Bone marrow (tissue), 2 donors: Measurements from ENCODE around the gene RAB40B.

ENCODE experiments used
- DNase-seq, 2 donors: peaks; one replicate each; lab custom pipeline; 2025; lab: John Stamatoyannopoulos, UW

RAB40B gene

DNA sequence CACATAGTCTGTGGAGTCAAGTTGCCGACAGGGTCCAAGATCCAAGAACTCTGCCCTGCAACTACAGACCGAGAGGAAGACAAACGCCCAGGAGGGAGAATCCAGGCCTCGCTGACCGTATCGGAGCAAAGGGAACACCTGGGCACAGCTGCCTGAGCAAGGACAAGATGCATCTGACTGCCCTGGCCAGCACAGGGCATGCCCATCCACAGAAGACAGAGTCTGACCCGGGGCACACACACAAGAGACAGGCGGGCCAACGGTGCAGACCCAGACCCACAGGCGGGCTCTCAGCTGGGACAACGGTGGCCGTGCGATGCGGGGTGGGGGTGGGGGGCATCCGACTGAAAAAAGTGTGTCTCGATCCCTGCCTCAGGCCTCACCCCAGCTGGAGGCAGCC lies 6.2 kb downstream of the RAB40B start:
- DNase-seq, result no peak

DNA sequence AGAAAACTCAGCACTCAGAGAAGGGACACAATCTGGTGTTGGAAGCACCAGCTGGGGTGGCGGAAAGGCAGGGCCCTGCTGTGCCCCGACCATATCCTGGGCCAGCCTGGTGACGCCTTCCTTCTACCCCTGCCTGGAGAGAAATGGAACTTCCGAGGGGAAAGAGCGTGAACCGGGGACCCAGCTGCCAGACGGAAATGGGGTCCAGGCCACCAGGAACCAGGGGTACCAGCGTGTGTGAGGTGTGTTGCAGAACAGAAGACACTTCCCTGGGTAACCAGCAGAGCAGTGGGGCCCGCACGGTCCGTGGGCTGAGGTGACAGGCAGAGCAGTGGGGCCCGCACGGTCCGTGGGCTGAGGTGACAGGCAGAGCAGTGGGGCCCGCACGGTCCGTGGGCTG lies 6.8 kb downstream of the RAB40B start:
- DNase-seq, result no peak

DNA sequence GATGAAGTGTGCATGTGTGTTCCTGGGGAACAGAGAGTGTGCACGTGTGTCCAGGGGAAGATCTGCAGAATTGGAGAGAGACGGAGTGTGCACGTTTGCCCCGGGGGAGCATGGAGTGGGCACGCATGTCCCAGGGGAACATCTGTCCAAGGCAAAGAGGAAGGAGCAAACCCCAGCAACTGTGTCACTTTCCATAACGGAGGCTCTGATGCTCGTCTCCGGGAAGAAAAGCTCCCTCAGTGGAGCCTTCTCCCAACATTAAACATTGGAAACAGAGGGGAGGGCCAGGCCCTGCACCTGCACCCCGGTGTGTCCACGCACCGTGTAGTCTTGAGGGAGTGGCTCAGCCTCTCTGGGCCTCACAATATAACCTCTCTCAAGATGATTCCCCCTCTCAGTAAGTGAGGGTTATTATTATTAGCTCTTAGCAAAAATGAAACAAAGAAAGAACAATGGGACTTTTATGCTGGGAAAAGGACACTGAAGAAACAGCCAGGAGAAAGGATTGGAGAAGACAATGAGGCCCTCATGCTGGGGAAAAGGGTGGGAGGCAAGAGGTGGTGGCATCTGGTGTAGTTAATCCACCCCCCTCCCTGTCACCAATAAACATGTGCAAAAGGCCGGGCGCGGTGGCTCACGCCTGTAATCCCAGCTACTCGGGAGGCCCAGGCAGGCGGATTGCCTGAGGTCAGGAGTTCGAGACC lies 7.6 kb downstream of the RAB40B start:
- DNase-seq, result no peak

- no peak for DNase-seq
Measured at GRCh38 chr17:82689077-82689476, 9.4 kb downstream of the RAB40B start.

DNA sequence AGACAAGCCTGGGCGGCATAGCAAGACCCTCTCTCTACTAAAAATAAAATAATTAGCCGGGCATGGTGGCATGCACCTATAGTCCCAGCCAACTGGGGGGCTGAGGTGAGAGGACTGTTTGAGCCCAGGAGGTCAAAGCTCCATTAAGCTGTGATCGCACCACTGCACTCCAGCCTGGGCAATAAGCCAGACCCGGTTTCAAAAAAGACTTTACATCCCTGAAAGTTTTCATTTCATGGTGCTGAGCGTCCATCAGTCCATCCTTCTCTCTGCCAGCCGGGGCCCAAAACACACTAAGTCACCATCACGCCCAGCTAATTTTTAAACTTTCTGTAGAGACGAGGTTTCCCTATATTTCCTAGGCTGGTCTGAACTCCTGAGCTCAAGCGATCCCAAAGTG lies 10.6 kb downstream of the RAB40B start:
- no peak for DNase-seq

GRCh38 chr17:82687375-82687861 lies 11.1 kb downstream of the RAB40B start:
- DNase-seq, result no peak

DNA sequence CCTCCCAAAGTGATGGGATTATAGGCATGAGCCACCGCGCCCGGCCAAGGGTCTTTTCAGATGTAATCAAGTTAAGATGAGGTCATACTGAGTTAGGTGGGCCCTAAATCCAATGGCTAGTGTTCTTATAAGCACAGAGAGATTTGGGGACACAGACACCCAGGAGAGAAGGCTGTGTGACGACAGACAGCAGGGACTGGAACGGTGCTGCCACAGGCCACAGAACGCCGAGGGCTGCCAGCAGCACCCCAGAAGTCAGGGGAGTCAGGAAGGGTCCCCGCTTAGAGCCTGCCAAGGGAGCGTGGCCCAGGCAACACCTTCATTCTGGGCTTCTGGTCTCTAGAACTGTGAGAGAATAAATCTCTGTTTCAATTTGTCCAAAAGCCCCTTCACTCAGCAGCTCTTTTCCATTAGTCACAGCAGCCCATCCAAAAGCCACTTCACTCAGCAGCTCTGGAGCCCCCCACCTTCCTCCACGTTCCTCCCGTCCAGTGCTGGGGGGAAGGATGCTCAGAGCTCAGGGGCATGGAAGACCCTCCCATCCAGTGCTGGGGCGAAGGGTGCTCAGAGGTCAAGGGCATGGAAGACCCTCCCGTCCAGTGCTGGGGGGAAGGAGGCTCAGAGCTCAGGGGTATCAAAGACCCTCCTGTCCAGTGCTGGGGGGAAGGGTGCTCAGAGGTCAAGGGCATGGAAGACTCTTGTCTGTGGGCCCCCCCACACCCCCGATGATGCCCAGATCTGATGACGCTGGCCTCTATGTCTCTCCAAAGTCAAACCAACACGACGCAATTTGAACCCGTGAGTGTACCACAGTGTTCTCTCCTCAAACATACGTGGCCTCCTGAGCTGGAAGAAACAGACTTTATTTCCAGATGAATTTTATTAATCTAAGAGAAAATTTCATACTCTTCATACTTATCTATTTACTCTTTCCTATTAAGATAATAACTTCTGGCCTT lies 11.9 kb downstream of the RAB40B start:
- no peak for DNase-seq

- DNase-seq, result no peak
Measured at GRCh38 chr17:82685291-82685690, 13.2 kb downstream of the RAB40B start.

- DNase-seq, result no peak
Measured at GRCh38 chr17:82684228-82684841, 14.2 kb downstream of the RAB40B start.

DNA sequence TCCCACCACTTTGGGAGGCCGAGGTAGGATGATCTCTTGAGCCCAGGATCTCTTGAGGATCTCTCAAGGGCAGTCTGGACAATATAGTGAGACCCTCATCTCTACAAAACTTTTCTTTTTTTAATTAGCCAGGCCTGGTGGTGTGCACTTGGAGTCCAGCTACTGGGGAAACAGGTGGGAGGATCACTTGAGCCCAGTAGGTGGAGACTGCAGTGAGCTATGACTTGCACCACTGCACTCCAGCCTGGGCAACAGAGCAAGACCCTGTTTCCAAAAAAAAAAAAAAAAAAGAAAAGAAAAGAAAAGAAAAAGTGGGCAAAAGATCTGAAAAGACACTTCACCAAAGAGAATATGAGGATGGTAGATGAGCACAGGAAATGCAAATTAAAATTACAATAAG lies 15.0 kb downstream of the RAB40B start:
- DNase-seq, result no peak

- no peak for DNase-seq
Measured at GRCh38 chr17:82681547-82681946, 17.0 kb downstream of the RAB40B start.

DNA sequence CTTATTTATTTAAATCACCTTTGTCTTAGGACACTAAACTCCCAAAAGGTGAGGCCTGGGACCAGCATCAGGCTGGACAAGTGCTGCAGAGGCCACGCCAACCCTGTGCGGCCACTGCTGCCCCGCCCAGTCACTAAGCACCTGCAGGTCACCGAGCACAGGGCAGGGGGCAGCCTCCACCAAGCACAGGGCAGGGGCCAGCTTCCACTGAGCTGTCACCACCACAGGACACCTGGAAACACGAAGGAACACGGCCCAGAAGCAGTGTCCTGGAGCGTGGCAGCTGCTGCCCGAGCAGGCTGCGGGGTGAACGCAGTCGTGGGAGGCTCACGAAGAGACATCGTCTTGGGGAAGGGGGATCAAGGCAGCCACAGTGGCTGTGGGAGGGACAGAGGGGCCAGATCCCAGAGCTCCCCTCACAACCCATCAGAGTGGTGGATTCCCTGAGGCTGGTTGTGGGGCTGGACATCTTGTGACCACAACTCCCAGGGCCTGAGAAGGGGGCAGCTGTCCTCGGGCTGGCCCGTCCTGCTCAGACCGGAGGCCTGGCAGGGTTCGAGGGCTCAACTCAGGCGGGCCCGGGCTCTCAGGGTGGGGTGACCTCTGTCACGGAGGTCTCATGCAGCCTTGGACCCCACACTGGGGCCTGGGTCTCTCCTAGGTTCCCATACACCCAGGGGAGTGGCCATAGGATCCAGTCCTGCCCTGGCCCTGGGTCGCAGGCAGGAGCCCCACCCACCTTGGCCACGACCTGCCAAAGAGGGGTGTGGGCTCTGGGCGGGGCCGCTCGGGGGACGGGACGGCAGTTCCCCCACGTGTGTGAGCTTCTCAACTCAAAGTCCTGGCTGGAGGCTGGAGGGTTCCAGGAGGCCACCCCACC lies 18.7 kb downstream of the RAB40B start:
- no peak for DNase-seq

DNA sequence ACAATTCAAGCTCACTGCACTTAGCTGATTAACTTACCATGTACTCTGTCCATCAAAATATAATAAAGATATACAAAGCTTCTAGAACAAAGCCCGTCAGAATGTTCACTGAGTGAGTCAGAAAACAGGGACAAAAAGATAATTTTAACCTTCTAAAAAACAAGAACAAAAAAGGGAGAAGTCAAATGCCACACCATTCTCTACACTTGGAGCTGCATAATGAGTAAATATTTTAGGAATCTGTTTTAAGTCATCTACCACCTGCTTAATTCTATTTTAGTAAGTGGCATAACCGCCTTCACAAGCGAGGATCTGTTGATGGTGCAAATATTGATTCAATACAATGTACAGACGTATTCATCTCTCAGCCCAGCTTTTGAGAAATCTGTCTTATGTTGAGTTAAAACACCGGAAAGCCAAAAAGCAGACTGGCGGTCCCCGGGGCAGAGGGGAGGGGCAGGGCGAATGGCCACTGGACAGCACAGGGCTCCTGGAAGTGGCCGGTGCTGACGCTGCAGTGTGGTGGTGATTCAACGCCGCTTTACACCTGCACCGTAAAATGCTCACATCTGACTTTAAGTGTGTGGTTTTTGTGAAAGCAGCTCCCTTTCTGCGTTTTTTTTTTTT lies 20.1 kb downstream of the RAB40B start:
- DNase-seq, result no peak

- no peak for DNase-seq
Measured at GRCh38 chr17:82677353-82677925, 21.1 kb downstream of the RAB40B start.

DNA sequence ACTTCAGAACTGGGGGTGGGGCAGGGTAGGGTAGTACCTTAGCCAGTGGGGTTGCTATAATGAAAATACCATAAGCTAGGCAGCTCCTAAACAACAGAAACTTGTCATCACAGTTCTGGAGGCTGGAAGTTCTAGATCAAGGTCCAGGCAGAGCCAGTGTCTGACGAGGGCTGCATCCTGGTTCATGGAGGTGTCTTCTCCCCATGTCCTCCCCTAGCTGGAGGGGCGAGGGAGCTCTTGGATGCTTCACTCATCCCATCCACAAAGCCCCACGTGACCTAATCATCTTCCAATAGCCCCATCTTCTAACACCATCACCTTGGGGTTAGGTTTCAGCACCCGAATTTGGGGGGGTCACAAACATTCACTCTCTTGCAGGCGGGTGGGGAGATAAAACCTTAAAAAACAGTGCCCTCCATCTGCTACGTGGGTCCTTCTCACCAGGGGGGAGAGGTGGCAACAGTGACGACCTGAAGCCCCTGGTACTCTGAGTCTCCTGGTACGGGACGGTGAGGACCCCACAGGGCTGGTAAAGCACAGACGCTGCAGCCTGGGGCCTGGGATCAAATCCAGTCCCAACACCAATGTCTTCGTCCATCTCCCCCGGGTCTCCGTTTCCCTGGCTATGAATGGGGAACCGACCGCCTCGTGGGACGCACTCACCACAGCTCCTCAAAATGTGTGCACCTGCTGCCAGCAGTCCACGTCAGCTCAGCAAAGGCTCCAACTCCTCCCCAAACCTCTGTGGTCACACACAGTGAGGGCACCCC lies 22.8 kb downstream of the RAB40B start:
- no peak for DNase-seq

DNA sequence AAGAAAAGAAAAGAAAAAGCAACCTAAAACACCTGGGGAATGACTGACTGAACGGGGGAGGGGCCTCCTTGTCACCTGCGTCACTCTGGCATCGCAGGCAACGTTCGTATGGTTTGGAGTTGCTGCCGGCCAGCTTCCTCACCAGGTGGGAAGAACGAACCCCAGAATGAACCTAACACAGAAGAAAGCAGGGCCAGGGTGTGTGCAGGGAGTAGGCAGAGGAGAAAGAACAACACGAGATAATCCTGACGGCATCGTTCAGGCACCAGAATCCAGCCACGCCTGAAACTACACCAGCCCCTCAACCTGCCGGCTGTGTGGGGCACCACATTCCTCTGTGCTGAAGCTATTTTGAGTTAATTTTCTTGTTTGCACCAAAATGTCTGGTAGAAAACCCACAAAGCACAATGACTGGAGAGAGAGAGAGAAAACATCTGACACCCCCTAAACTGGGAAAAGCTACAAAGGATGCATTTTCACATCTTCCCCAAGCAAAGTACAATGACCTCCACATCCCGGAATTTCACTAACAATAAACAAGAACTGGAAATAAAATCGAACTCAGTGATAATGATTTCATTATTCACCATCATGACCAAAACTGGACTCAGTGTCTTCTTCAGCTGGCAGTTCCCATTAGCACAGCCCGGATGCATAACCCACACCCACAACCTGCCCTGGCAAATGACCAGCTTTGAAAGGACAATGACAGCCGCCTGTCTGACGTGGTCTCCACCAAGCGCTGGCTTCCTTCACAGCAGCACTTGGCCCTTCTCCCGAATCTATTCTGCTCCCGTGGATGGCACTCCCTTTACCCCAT lies 23.6 kb downstream of the RAB40B start:
- no peak for DNase-seq

GRCh38 chr17:82670661-82671450 lies 27.6 kb downstream of the RAB40B start:
- no peak for DNase-seq

DNA sequence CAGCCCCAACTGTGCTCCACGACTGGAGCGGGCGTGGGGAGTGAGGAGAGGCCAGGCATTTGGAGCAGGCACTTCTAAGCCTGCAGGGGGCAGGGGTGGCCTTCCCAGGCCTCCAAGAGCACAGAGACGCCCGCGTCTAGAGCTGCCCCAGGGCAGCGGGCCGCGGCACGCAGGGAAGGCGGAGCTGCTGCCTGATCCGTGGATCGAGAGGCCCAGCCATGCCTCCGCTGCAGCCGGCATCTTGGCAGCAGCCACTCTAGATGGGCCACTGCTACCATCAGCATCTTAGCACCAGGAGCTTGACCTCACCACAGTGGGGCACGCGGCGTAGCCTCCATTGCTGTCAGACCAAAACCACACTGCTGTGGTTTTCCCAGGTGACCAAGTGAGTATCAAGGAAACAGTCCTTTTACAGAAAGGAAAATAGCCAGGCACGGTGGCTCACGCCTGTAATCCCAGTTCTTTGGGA lies 29.8 kb downstream of the RAB40B start:
- peak; percentile 13 to 30 for DNase-seq
